SK-N-SH treated with all-trans-retinoic acid at 6 μM for 48 hours (cell line): Measurements from ENCODE around the gene USP48.

Experiments
- ATAC-seq: fragments of 200-7000 bp; cut with Tn5 transposase; 3 replicates; pipeline ENCODE4 v1.9.1; 2020; ENCODE audit warnings: mild to moderate bottlenecking, moderate library complexity
- ARNTL ChIP-seq: fragments of 450-650 bp; formaldehyde crosslinking; IDR thresholded peaks from 2 replicates; pipeline ENCODE4 v1.5.0; 2020; ENCODE audit warnings: low read depth, mild to moderate bottlenecking, moderate library complexity, borderline replicate concordance
- BACH2 ChIP-seq: fragments of 250-450 bp; sonication (Bioruptor Pico); IDR thresholded peaks from 2 replicates; pipeline ENCODE4 v1.9.0; 2021; ENCODE audit warnings: mild to moderate bottlenecking, borderline replicate concordance
- CSDC2 ChIP-seq: fragments of 250-450 bp; sonication (Bioruptor Pico); IDR thresholded peaks from 2 replicates; pipeline ENCODE4 v1.5.0; 2020; ENCODE audit warnings: mild to moderate bottlenecking, moderate library complexity
- ESRRG ChIP-seq: fragments of 250-450 bp; sonication (Bioruptor Pico); IDR thresholded peaks from 2 replicates; pipeline ENCODE4 v1.6.1; 2021; ENCODE audit warnings: mild to moderate bottlenecking
- GLIS3 ChIP-seq: fragments of 250-450 bp; sonication (Bioruptor Pico); IDR thresholded peaks from 2 replicates; pipeline ENCODE4 v1.5.0; 2020; ENCODE audit warnings: mild to moderate bottlenecking, moderate library complexity
- ISL1 ChIP-seq: fragments of 250-450 bp; sonication (Bioruptor Pico); IDR thresholded peaks from 2 replicates; pipeline ENCODE4 v2.1.2; 2022; ENCODE audit warnings: mild to moderate bottlenecking, moderate library complexity
- PPARA ChIP-seq: fragments of 250-450 bp; sonication (Bioruptor Pico); IDR thresholded peaks from 2 replicates; pipeline ENCODE4 v1.5.0; 2020; ENCODE audit warnings: mild to moderate bottlenecking, borderline replicate concordance
- SNAI2 ChIP-seq: fragments of 250-450 bp; sonication (Bioruptor Pico); IDR thresholded peaks from 2 replicates; pipeline ENCODE4 v1.5.0; 2020; ENCODE audit warnings: mild to moderate bottlenecking, moderate library complexity
- TCF4 ChIP-seq: fragments of 250-450 bp; sonication (Bioruptor Pico); IDR thresholded peaks from 2 replicates; pipeline ENCODE4 v1.8.0; 2021; ENCODE audit warnings: mild to moderate bottlenecking, moderate library complexity, borderline replicate concordance
- TOX ChIP-seq: fragments of 250-450 bp; sonication (Bioruptor Pico); IDR thresholded peaks from 2 replicates; pipeline ENCODE4 v1.8.0; 2021; ENCODE audit warnings: mild to moderate bottlenecking, moderate library complexity, borderline replicate concordance
- ZC3H10 ChIP-seq: fragments of 250-450 bp; sonication (Bioruptor Pico); IDR thresholded peaks from 2 replicates; pipeline ENCODE4 v1.5.1; 2021; ENCODE audit warnings: mild to moderate bottlenecking, moderate library complexity
- ZFP3 ChIP-seq: fragments of 250-450 bp; sonication (Bioruptor Pico); IDR thresholded peaks from 2 replicates; pipeline ENCODE4 v1.5.0; 2020; ENCODE audit warnings: mild to moderate bottlenecking, moderate library complexity
- ZFP30 ChIP-seq: fragments of 450-650 bp; formaldehyde crosslinking; IDR thresholded peaks from 2 replicates; pipeline ENCODE4 v1.5.0; 2022; ENCODE audit warnings: mild to moderate bottlenecking, moderate library complexity
- ZNF565 ChIP-seq: fragments of 450-650 bp; formaldehyde crosslinking; conservative IDR thresholded peaks from 2 replicates; pipeline ENCODE4 v1.5.0; 2020; ENCODE audit warnings: low read depth, mild to moderate bottlenecking, moderate library complexity
- ZNF70 ChIP-seq: fragments of 450-650 bp; formaldehyde crosslinking; IDR thresholded peaks from 2 replicates; pipeline ENCODE4 v1.5.0; 2020; ENCODE audit warnings: mild to moderate bottlenecking, moderate library complexity
- TF ChIP-seq, protein P1 (sequence below): fragments of 250-450 bp; sonication (Bioruptor Pico); IDR thresholded peaks from 2 replicates; pipeline ENCODE4 v1.8.0; 2020; ENCODE audit warnings: mild to moderate bottlenecking, moderate library complexity, borderline replicate concordance
- TF ChIP-seq, protein P2 (sequence below): fragments of 250-450 bp; sonication (Bioruptor Pico); IDR thresholded peaks from 2 replicates; pipeline ENCODE4 v1.5.1; 2021; ENCODE audit warnings: mild to moderate bottlenecking, moderate library complexity
- TF ChIP-seq, protein P3 (sequence below): fragments of 250-450 bp; sonication (Bioruptor Pico); IDR thresholded peaks from 2 replicates; pipeline ENCODE4 v1.5.0; 2020; ENCODE audit warnings: mild to moderate bottlenecking, moderate library complexity
- TF ChIP-seq, protein P4 (sequence below): fragments of 250-450 bp; sonication (Bioruptor Pico); IDR thresholded peaks from 2 replicates; pipeline ENCODE4 v1.8.0; 2021; ENCODE audit warnings: low read depth, mild to moderate bottlenecking, moderate library complexity, borderline replicate concordance
- TF ChIP-seq, protein P5 (sequence below): fragments of 250-450 bp; sonication (Bioruptor Pico); IDR thresholded peaks from 2 replicates; pipeline ENCODE4 v1.5.1; 2020; ENCODE audit warnings: low read depth, mild to moderate bottlenecking, moderate library complexity

Gene USP48

DNA sequence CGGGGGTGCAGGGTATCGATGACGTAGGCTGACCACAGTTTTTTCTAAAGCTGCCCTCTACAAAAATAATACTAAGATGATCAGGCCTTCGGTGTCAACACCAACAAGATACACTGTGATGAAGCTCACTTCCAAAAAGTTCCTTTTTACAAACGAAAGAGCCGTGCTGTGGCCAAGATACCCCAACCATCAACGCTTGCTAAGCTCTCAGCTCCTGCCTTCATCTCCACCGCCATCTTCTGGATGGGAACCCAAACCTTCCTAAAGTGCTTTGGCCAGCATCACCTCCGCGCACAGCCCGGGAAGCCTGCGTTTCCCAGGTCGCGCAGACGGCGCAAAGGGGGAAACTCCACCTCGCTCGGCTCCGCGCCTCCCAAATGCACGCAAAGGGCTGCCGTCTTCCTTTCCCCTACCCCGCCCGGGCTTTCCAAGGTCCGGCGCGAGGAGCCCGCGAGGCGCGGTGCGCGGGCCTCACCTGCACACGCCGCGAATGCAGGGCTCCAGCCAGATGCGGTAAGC is 541 bp downstream of the USP48 start:
- ATAC-seq = peak; percentile 67

DNA sequence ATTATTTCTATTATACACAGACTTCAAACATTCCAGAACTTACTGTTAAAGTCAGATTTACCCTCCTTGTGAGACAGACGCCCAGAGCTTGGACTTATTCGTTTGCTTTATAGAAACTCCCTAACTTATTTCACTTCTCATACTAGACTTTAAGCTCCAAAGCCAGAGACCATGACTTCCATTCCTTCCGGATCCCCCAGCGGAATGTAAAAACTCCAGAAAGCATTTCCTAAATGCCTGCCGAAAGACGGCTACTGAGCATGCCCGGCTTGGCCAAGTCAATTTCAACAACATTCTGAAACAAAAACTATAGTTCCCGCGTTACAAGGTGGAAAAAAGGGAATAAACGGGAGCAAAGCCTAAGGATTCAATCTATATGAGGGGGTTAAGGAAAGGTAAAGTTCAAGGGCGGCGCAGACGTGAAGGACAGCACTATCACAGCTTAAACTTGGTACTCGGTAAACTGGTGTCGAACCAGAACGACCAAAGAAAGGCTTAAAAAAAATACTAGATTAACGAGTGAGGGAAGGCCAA is 1.1 kb downstream of the USP48 start:
- peak; percentile 38 for ATAC-seq
- TF ChIP-seq, protein P1, sequence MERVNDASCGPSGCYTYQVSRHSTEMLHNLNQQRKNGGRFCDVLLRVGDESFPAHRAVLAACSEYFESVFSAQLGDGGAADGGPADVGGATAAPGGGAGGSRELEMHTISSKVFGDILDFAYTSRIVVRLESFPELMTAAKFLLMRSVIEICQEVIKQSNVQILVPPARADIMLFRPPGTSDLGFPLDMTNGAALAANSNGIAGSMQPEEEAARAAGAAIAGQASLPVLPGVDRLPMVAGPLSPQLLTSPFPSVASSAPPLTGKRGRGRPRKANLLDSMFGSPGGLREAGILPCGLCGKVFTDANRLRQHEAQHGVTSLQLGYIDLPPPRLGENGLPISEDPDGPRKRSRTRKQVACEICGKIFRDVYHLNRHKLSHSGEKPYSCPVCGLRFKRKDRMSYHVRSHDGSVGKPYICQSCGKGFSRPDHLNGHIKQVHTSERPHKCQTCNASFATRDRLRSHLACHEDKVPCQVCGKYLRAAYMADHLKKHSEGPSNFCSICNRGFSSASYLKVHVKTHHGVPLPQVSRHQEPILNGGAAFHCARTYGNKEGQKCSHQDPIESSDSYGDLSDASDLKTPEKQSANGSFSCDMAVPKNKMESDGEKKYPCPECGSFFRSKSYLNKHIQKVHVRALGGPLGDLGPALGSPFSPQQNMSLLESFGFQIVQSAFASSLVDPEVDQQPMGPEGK (CRISPR knock-in tag) = no peak
- TF ChIP-seq CSDC2 (CRISPR knock-in tag) = no peak
- no peak for TF ChIP-seq ARNTL (CRISPR knock-in tag)
- no peak for TF ChIP-seq TCF4
- TF ChIP-seq SNAI2 = no peak
- TF ChIP-seq PPARA (CRISPR knock-in tag) = no peak
- TF ChIP-seq, protein P2, sequence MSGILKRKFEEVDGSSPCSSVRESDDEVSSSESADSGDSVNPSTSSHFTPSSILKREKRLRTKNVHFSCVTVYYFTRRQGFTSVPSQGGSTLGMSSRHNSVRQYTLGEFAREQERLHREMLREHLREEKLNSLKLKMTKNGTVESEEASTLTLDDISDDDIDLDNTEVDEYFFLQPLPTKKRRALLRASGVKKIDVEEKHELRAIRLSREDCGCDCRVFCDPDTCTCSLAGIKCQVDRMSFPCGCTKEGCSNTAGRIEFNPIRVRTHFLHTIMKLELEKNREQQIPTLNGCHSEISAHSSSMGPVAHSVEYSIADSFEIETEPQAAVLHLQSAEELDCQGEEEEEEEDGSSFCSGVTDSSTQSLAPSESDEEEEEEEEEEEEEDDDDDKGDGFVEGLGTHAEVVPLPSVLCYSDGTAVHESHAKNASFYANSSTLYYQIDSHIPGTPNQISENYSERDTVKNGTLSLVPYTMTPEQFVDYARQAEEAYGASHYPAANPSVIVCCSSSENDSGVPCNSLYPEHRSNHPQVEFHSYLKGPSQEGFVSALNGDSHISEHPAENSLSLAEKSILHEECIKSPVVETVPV = no peak
- TF ChIP-seq ZNF565 = no peak
- no peak for TF ChIP-seq GLIS3 (CRISPR knock-in tag)
- TF ChIP-seq ZFP3 (CRISPR knock-in tag) = no peak
- TF ChIP-seq, protein P3, sequence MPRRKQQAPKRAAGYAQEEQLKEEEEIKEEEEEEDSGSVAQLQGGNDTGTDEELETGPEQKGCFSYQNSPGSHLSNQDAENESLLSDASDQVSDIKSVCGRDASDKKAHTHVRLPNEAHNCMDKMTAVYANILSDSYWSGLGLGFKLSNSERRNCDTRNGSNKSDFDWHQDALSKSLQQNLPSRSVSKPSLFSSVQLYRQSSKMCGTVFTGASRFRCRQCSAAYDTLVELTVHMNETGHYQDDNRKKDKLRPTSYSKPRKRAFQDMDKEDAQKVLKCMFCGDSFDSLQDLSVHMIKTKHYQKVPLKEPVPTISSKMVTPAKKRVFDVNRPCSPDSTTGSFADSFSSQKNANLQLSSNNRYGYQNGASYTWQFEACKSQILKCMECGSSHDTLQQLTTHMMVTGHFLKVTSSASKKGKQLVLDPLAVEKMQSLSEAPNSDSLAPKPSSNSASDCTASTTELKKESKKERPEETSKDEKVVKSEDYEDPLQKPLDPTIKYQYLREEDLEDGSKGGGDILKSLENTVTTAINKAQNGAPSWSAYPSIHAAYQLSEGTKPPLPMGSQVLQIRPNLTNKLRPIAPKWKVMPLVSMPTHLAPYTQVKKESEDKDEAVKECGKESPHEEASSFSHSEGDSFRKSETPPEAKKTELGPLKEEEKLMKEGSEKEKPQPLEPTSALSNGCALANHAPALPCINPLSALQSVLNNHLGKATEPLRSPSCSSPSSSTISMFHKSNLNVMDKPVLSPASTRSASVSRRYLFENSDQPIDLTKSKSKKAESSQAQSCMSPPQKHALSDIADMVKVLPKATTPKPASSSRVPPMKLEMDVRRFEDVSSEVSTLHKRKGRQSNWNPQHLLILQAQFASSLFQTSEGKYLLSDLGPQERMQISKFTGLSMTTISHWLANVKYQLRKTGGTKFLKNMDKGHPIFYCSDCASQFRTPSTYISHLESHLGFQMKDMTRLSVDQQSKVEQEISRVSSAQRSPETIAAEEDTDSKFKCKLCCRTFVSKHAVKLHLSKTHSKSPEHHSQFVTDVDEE (CRISPR knock-in tag) = no peak

More for the DNA sequence above, 541 bp downstream of the USP48 start:
- TF ChIP-seq, protein P1 (CRISPR knock-in tag) = no peak
- TF ChIP-seq ESRRG (CRISPR knock-in tag) (no peak), SNAI2 (no peak), TOX (CRISPR knock-in tag) (no peak), GLIS3 (CRISPR knock-in tag) (no peak), ISL1 (CRISPR knock-in tag) (no peak), ZFP3 (CRISPR knock-in tag) (no peak), ZC3H10 (CRISPR knock-in tag) (no peak), ZNF565 (no peak), BACH2 (no peak), CSDC2 (CRISPR knock-in tag) (no peak), ZFP30 (CRISPR knock-in tag) (no peak), TCF4 (no peak), ZNF70 (CRISPR knock-in tag) (no peak)
- TF ChIP-seq, protein P4, sequence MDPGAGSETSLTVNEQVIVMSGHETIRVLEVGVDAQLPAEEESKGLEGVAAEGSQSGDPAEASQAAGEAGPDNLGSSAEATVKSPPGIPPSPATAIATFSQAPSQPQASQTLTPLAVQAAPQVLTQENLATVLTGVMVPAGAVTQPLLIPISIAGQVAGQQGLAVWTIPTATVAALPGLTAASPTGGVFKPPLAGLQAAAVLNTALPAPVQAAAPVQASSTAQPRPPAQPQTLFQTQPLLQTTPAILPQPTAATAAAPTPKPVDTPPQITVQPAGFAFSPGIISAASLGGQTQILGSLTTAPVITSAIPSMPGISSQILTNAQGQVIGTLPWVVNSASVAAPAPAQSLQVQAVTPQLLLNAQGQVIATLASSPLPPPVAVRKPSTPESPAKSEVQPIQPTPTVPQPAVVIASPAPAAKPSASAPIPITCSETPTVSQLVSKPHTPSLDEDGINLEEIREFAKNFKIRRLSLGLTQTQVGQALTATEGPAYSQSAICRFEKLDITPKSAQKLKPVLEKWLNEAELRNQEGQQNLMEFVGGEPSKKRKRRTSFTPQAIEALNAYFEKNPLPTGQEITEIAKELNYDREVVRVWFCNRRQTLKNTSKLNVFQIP = no peak
- TF ChIP-seq, protein P2 = no peak
- TF ChIP-seq, protein P5, sequence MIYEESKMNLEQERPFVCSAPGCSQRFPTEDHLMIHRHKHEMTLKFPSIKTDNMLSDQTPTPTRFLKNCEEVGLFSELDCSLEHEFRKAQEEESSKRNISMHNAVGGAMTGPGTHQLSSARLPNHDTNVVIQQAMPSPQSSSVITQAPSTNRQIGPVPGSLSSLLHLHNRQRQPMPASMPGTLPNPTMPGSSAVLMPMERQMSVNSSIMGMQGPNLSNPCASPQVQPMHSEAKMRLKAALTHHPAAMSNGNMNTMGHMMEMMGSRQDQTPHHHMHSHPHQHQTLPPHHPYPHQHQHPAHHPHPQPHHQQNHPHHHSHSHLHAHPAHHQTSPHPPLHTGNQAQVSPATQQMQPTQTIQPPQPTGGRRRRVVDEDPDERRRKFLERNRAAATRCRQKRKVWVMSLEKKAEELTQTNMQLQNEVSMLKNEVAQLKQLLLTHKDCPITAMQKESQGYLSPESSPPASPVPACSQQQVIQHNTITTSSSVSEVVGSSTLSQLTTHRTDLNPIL (CRISPR knock-in tag) = no peak
- TF ChIP-seq, protein P3 (CRISPR knock-in tag) = no peak
